Activated CD8-positive, alpha-beta memory T cell treated with anti-CD3 and anti-CD28 coated beads for 24 hours (primary cell): ENCODE data around the gene SLC44A4.
"Not testable (repeated sequence)": the region's sequence is repeated elsewhere in the genome, so short reads cannot be mapped to it uniquely, and the experiment has no call there.

Experiments
- DNase-seq: peaks from one replicate; pipeline ENCODE4 v3.0.0-alpha.2; 2020

The SLC44A4 gene

GRCh38 chr6:31851980-31852718, 26.6 kb downstream of the SLC44A4 start:
- DNase-seq, result not testable (repeated sequence)

GRCh38 chr6:31851485-31851832, 27.3 kb downstream of the SLC44A4 start:
- DNase-seq, result no peak

GRCh38 chr6:31850765-31851484, 27.9 kb downstream of the SLC44A4 start:
- no peak for DNase-seq

DNA sequence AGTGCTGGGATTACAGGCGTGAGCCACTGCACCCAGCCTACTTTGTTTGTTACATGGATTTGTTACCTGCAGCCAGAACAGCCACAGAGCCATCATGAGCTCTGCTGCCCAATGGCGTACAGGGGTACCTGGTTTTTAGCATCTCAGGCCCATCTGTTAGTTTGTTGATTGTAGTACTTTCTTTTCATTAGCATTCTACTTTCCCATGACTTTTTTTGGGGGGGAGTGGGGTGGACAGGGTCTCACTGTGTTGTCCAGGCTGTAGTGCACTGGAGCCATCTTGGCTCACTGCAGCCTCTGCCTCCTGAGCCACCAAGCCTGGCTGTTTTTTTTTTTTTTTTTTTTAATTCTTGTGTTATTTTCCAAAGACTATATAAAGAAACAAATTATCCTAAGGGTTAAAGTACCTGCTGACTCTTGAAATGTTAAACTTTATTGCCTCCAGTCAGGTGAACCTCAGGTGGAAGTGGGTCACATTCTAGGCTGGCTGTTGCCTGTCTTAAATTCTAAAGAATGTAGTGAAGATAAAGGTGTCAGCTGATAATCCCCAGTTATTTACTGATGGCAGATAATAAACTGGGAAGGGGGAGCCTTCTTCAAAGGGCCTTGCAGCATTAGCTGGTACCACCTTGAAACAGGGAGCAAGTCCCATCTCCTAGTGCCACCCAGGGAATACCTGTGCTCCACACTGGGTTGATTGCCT, 31.4 kb downstream of the SLC44A4 start:
- DNase-seq, result no peak

DNA sequence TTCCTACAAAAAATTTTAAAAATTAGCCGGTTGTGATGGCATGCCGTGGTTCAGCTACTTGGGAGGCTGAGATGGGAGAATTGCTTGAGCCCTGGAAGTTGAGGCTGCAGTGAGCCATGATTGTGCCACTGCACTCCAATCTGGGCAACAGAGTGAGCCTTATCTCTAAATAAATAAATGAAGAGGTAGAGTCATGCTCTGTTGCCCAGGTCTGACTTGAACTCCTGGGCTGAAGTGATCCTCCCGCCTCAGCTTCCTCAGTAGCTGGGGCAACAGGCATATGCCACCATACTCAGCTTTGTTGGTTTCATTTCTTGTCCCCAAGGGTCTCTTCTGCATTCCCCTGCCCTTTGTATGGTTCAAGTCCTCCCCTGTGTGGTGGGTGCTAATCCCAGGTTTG, 34.3 kb downstream of the SLC44A4 start:
- DNase-seq, result no peak

GRCh38 chr6:31842053-31842452, 36.7 kb downstream of the SLC44A4 start:
- DNase-seq, result peak; percentile 67

- DNase-seq, result not testable (repeated sequence)
Observed at GRCh38 chr6:31839779-31840126, 39.0 kb downstream of the SLC44A4 start.

GRCh38 chr6:31838968-31839367, 39.8 kb downstream of the SLC44A4 start:
- no peak for DNase-seq

DNA sequence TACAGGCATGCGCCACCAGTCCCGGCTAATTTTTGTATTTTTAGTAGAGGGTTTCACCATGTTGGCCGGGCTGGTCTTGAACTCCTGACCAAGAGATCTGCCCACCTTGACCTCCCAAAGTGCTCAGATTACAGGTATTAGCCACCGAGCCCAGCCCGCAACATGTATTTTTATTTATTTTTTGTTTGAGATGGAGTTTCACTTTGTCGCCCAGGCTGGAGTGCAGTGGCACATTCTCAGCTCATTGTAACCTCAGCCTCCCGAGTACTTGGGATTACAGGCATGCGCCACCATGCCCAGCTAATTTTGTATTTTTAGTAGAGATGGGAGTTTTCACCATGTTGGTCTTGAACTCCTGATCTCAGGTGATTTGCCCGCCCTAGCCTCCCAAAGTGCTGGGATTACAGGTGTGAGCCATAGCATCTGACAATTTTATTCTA, 40.7 kb downstream of the SLC44A4 start:
- DNase-seq, result not testable (repeated sequence)

GRCh38 chr6:31837369-31838113, 41.3 kb downstream of the SLC44A4 start:
- no peak for DNase-seq

DNA sequence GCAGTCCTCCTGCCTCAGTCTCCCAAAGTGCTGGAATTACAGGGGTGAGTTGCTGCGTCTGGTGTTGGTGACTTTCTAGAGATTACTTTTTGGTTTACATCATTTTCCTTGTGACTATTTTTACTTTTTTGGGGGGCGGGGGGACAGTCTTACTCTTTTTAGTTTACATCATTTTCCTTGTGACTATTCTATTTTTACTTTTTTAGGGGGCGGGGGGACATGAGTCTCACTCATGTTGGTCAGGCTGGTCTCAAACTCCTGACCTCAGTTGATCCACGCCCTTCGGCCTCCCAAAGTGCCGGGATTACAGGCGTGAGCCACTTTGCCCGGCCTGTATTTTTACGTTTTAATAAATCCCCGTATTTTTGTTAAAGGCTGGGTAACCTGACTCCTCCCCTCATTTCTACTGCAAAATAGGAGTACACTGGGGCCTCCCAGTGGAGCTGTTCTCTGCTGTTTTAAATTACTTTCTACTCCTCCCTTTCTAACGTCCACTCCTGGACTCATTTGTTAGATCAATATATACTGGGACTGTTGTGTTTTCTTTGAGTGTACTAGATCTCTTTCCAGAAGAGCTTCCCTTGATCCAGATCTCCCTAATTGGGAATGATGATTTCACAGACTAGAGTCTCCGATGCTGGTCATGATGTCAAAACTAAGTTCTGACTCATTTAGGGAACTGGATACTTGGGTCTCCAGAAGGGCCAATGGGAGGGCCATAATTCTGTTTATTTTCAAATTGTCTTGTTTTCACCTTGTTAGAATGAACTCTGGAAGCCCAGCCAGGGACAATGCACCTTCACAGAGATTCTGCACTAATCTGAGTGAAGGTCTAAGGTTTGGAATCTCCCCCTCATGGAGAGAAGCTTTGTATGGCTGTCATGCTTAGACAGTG, 42.1 kb downstream of the SLC44A4 start:
- no peak for DNase-seq

- DNase-seq, result peak; percentile 71
Observed at GRCh38 chr6:31836047-31836473, 42.7 kb downstream of the SLC44A4 start.

DNA sequence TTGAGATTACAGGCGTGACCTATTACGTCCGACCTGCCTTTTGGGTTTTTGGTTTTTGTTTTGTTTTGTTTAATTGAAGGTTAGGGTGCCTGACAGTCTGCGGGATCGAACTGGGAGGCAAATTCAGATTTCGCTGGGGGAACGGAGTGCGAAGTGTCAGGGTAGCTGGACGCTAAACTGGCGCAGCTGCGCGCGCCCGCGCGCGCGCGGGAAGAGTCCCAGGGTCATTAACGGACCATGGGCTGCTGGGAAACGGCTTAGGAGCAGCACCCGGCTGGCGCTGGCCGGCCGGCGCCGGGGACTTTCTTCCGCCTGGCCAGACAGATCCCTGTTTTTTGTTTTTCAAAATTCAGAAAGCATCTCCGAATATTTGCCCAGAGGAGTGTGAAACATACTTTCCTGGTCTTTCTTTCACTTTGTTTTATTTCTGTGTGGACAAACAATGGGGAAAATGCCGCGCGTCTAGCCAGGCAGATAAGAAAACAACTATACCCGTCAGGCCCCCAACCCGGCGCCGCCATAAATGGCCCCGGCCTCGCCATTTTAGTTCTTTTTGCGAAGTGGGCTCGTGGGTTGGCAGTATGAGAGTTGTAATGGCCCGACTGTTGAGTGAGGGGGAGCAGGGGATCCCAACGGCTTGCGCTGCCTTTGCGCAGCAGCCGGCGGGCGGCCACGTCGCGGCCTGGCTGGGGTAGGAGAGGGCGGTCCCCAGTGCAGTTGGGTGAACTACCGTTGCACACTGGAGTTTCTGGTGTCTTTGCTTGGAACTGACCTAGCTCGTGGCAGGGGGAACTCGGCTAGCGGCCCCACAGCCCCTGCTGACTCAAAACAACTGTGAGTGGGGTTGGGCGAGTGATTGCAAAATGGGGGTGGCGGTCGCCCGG, 44.2 kb downstream of the SLC44A4 start:
- DNase-seq, result peak; percentile 95

DNA sequence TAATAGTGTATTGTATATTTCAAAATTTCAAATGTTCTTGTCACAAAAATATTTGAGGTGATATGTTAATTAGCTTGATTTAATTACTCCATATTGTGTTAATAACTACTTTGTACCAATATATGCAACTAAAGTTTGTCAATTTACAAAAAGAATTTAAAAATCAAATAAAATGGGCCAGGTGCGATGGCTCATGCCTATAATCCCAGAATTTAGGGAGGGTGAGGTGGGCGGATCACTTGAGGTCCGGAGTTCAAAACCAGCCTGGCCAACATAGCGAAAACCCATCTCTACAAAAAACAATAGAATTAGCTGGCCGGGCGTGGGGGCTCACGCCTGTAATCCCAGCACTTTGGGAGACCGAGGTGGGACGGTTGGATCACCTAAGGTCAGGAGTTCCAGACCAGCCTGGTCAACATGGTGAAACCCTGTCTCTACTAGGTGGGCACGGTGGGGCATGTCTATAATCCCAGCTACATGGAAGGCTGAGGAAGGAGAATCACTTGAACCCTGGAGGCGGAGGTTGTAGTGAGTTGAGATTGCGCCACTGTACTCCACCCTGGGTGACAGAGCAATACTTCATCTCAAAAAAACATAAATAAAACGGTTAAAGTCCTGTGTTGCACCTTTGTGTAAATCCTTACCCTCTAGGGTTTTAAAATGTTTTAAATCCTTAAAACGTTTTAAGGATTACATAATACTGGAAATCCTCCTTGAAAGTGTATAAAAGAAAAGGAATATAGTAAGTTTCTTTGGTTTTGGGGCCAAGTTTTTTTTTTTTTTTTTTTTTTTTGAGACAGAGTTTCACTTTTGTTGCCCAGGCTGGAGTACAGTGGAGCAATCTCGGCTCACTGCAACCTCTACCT, 47.2 kb downstream of the SLC44A4 start:
- no peak for DNase-seq

DNA sequence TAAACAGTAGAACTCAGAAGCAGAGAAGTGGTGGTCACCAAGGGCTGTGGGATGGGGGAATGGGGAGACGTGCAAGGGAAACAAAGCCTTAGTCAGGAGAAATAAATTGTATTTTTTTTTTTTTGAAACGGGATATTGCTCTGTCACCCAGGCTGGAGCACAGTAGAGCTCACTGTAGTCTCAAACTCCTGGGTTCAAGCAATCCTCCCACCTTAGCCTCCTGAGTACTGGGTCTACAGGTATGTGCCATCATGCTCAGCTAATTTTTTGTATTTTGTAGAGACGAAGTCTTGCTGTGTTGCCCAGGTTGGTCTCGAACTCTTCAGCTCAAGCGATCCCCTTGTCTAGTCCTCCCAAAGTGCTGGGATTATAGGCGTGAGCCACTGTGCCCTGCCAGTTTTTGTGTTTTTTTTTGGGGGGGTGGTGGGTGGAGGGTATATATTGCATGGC, 47.9 kb downstream of the SLC44A4 start:
- DNase-seq, result no peak

- no peak for DNase-seq
Observed at GRCh38 chr6:31829633-31830283, 49.0 kb downstream of the SLC44A4 start.

GRCh38 chr6:31827286-31828079, 51.3 kb downstream of the SLC44A4 start, which contains the start of gene HSPA1B:
HSPA1B (plus strand) TSS chr6:31827738; CDS start chr6:31827951, 213 bp downstream.
- DNase-seq, result peak; percentile 91

DNA sequence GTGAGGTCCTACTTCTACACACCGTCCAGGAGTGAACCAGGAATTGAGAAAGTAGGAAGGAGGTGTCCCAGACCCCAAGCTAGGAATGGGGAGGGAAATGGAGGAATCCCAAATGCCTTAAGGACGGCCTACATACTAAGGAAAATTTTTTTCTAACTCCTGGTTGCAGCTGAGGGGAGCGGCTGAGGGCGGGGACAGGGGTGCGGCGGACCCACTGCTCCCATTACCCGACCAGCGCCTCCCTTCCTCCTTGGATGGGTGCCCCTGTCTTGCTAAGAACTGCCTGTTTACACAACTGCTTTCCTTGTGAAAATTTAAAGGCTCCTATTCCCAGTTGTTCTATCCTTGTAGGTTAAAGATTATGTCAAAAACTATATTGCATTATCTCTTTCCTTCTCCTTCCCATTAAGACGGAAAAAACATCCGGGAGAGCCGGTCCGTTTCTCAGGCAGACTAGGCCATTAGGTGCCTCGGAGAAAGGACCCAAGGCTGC, 52.0 kb downstream of the SLC44A4 start:
- no peak for DNase-seq
